Nephron progenitor cell (in vitro differentiated cells): ENCODE measurements around the gene AGMO.

Experiments used
- DNase-seq: peaks from one replicate; pipeline ENCODE4 v3.0.0; 2021
- H3K27ac Mint-ChIP-seq: 2 replicates; pipeline ENCODE4 v1.8.0; 2021; ENCODE audit warnings: mild to moderate bottlenecking, moderate library complexity, mixed read lengths
- H3K27me3 Mint-ChIP-seq: 2 replicates; pipeline ENCODE4 v1.8.0; 2021; ENCODE audit warnings: mild to moderate bottlenecking, low read depth, mixed read lengths; ENCODE audit not compliant: poor library complexity
- H3K36me3 Mint-ChIP-seq: 2 replicates; pipeline ENCODE4 v1.8.0; 2021; ENCODE audit warnings: low read depth, mixed read lengths
- H3K4me1 Mint-ChIP-seq: 2 replicates; pipeline ENCODE4 v1.8.0; 2021; ENCODE audit warnings: mixed read lengths
- H3K4me3 Mint-ChIP-seq: 2 replicates; pipeline ENCODE4 v1.8.0; 2021; ENCODE audit warnings: mild to moderate bottlenecking, moderate library complexity, mixed read lengths
- H3K9me3 Mint-ChIP-seq: 2 replicates; pipeline ENCODE4 v1.8.0; 2021; ENCODE audit warnings: mild to moderate bottlenecking, moderate library complexity, mixed read lengths
- CTCF ChIP-seq: fragments of 200-600 bp; sonication (generic); IDR thresholded peaks from 2 replicates; pipeline ENCODE4 v1.5.0; 2021; ENCODE audit warnings: antibody characterized with exemption

AGMO gene

GRCh38 chr7:15577600-15577999 is 15.8 kb upstream of the AGMO start:
- no peak for TF ChIP-seq CTCF
- H3K9me3 Mint-ChIP-seq = no peaks in the 10 kb centered on the region
- H3K4me3 Mint-ChIP-seq = no peak overlapping the region
- H3K36me3 Mint-ChIP-seq = no peaks in the 10 kb centered on the region
- DNase-seq = no peak
- H3K4me1 Mint-ChIP-seq = no peaks in the 10 kb centered on the region
- no peak overlapping the region for H3K27ac Mint-ChIP-seq
- no peaks in the 10 kb centered on the region for H3K27me3 Mint-ChIP-seq

GRCh38 chr7:15571301-15571878 is 9.6 kb upstream of the AGMO start:
- no peaks in the 10 kb centered on the region for H3K9me3 Mint-ChIP-seq
- DNase-seq = no peak
- H3K36me3 Mint-ChIP-seq = no peaks in the 10 kb centered on the region
- TF ChIP-seq CTCF = no peak
- no peak overlapping the region for H3K27ac Mint-ChIP-seq
- H3K4me3 Mint-ChIP-seq = no peak overlapping the region
- H3K4me1 Mint-ChIP-seq = no peaks in the 10 kb centered on the region
- no peaks in the 10 kb centered on the region for H3K27me3 Mint-ChIP-seq

GRCh38 chr7:15567652-15568051 is 5.8 kb upstream of the AGMO start:
- Mint-ChIP-seq H3K27me3 (no peaks in the 10 kb centered on the region), H3K27ac (no peak overlapping the region), H3K36me3 (no peaks in the 10 kb centered on the region), H3K4me1 (no peaks in the 10 kb centered on the region), H3K9me3 (no peaks in the 10 kb centered on the region), H3K4me3 (no peak overlapping the region)
- no peak for DNase-seq
- TF ChIP-seq CTCF = no peak

- no peak for DNase-seq
- Mint-ChIP-seq H3K4me1 (peaks cover under 1% of the 10 kb centered on the region), H3K27ac (no peak overlapping the region), H3K27me3 (no peaks in the 10 kb centered on the region), H3K9me3 (no peaks in the 10 kb centered on the region), H3K36me3 (no peaks in the 10 kb centered on the region), H3K4me3 (no peak overlapping the region)
- TF ChIP-seq CTCF = no peak
These were observed 5.2 kb upstream of the AGMO start for GRCh38 chr7:15567036-15567435.

- TF ChIP-seq CTCF = no peak
- no peak for DNase-seq
- peaks cover 6% of the 10 kb centered on the region for H3K4me1 Mint-ChIP-seq
- H3K27ac Mint-ChIP-seq = no peak overlapping the region
- H3K36me3 Mint-ChIP-seq = no peaks in the 10 kb centered on the region
- H3K4me3 Mint-ChIP-seq = no peak overlapping the region
- no peaks in the 10 kb centered on the region for H3K27me3 Mint-ChIP-seq
- H3K9me3 Mint-ChIP-seq = no peaks in the 10 kb centered on the region
These were observed 4.7 kb upstream of the AGMO start for GRCh38 chr7:15566476-15566875.

GRCh38 chr7:15560968-15561367 is 847 bp downstream of the AGMO start:
- Mint-ChIP-seq H3K27ac (no peak overlapping the region), H3K36me3 (no peaks in the 10 kb centered on the region), H3K4me3 (no peak overlapping the region), H3K4me1 (peaks cover 36% of the 10 kb centered on the region), H3K9me3 (no peaks in the 10 kb centered on the region), H3K27me3 (no peaks in the 10 kb centered on the region)
- DNase-seq = no peak
- TF ChIP-seq CTCF = no peak
